Lung microvascular endothelial cell (primary cell): Measurements from ENCODE around the gene NOXA1. TPM values are rescaled to one million over a fixed set of nuclear protein-coding genes. Genes with fewer than 3 reads are reported as not detected.
A peak's percentile ranks its signal among the peaks of the same experiment; 100 is the strongest.
"Not testable (repeated sequence)": the region's sequence is repeated elsewhere in the genome, so short reads cannot be mapped to it uniquely, and the experiment has no call there.

Experiments
- DNase-seq, 2 donors: peaks; one replicate each; pipeline versions ENCODE4 v3.0.0 to v3.0.0-alpha.2; 2010; ENCODE audit warnings: low read depth in 2 of 2
- total RNA-seq: library from RNA; depleted of rRNA; stranded (reverse); fragments of >200 nt; gene quantifications from 2 replicates; pipeline ENCODE4 v1.2.1, GENCODE V29; 2014

NOXA1 gene, protein sequence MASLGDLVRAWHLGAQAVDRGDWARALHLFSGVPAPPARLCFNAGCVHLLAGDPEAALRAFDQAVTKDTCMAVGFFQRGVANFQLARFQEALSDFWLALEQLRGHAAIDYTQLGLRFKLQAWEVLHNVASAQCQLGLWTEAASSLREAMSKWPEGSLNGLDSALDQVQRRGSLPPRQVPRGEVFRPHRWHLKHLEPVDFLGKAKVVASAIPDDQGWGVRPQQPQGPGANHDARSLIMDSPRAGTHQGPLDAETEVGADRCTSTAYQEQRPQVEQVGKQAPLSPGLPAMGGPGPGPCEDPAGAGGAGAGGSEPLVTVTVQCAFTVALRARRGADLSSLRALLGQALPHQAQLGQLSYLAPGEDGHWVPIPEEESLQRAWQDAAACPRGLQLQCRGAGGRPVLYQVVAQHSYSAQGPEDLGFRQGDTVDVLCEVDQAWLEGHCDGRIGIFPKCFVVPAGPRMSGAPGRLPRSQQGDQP
- total RNA-seq, result 0.87 and 2.0 TPM in 2 replicates

DNA sequence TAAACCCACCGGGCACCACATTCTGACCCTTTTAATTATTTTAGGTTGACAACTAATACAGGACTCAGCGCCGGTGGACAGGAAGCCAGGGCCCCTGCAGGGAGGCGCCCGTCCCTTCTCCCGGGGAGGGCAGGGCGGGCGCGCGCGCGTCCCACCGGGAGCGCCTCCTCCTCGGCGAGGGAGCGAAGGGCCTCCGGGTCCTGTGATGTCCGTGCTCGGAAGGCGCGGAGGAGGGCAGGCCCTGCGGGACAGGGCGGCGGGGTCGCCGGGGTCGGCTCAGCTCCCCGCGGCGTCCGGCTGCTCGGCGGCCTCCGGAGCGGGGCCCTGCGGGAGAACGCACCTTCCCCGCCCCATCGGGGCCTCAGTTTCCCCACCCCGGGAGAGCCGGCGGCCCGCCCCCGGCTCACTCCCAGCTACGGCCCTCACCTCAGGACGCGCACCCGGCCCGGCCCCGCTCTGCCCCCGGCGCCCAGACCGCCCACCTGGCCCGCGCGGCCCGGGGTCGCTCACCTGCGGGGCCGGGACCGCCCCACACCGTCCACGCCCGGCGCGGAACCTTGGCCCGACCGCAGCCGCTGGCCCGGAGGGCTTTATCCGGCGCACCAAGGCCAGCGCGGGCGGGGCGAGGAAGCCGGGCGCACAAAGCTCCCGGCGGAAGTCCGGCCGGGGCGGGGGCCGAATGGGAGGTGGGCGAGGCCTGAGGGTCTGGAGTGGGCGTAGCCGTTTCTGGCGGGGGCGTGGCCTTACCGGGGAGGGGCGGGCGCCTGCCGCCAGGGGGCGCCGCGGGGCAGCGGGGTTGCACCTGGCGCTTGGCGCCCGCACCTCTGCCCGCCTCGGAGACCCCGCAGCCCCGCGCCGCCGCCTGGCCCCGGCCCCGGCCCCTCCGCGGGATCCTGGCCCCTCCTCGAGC lies at the start of gene NOXA1, which contains the start of gene EXD3:
NOXA1 (plus strand) TSS at position 790 of the 910 bp plus-strand sequence. CDS start 137 bp downstream, outside the sequence.
EXD3 (minus strand) TSS at position 559 of the 910 bp plus-strand sequence. CDS start 27,805 bp downstream, outside the sequence.
- peak; percentile 94 to 97 for DNase-seq

DNA sequence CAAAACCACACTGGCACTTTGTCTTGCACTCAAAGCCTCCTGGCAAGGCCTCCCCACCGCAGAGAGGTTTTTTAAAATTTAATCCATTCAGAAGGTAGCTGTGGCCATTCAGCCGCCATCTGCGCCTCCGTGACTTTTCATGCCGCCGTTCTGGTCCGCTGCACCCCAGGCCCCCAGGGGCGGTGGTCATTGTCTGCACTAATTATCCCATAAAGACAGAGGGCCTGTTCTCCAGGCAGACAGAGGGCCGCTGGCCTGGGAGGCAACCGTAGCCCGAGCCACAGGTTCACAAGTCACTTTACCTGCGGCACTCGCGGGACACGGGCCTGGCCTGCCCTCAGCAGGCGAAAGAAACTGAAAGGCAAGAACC lies 49.6 kb upstream of the NOXA1 start:
- no peak for DNase-seq

DNA sequence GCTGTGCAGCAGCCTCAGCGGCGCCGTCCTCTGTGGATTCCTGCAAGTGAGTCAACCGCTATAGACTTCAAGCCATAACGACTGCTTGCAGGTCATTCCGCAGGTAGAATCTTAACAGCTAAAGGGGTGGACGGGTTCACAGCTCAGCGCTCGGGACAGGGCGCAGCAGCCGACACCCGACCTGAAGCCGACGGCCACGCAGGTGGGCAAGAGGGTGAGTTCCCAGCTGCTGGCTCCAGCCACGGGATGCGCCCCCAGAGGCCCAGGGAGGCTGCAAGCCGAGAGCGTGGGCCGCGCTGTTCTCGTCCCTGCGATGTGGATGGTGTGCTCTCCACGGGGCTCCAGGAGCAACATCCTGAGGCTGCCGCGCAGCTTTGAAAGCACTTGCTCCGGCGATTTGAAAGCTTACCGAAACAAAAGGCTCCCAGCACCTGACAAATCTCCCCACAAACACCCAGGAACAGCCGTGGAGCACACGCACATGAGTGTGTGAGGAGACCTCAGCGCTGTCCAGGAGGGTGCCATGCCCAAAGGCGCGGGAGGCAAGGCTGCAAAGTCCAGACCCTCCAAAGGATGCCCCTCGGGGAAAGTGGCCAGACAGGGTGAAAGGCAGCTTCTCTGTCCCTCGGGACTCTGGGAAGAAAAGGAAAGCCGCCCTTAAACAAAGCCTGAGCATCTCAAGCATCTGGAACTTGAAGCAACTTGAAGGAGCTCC lies 48.9 kb upstream of the NOXA1 start:
- no peak for DNase-seq

DNA sequence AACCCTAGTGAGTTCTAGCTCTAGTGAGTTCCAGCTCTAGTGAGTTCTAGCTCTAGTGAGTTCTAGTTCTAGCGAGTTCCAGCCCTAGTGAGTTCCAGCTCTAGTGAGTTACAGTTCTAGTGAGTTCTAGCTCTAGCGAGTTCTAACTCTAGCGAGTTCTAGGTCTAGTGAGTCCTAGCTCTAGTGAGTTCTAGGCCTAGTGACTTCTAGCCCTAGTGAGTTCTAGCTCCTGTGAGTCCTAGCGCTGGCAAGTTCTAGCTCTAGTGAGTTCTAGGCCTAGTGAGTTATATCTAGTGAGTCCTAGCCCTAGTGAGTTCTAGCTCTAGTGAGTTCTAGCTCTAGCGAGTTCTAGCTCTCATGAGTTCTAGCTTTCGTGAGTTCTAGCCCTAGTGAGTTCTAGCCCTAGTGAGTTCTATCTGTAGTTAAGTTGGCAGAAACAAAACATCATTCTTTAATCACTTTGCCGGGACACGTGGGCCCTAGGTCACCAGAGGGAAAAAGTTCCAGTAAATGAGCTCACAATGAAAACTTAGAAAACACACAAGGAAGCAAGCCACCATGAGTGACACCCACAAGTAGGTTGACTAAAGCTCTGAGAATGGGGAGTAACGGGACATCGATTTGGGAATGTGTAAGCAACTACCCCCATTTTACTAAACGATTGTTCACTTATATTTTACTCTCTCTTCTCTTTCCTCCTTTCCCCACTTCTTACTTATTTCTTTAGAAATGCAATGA lies 47.7 kb upstream of the NOXA1 start:
- DNase-seq, result no peak

DNA sequence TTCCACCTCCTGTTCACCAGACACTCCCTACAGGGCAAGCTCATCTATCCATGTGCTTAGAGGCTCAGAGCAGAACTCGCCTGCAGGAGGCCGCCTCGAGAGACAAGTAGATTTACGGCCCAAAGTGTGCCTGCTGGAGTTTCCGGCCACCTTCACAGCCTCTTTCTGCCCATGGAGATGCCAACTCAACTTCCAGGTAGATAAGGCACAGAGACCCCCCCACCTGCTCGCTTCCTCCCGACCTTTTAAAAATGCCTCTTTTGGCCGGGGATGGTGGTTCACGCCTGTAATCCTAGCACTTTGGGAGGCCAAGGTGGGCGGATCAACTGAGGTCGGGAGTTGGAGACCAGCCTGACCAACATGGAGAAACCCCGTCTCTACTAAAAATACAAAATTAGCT lies 46.8 kb upstream of the NOXA1 start:
- DNase-seq, result no peak

DNA sequence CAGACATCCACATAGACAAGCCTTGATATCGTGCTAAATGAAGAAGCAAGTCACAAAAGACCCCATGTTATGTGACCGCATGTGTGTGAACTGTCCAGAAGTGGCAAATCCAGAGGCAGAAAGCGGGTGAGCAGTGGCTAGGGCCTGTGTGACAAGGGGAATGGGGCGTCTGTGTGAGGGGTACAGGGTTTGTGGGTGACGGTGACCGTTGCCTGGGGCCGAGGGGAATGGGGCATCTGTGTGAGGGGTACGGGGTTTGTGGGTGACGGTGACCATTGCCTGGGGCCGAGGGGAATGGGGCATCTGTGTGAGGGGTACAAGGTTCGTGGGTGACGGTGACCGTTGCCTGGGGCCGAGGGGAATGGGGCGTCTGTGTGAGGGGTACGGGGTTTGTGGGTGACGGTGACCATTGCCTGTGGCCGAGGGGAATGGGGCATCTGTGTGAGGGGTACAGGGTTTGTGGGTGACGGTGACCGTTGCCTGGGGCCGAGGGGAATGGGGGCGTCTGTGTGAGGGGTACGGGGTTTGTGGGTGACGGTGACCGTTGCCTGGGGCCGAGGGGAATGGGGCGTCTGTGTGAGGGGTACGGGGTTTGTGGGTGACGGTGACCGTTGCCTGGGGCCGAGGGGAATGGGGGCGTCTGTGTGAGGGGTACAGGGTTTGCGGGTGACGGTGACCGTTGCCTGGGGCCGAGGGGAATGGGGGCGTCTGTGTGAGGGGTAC lies 44.3 kb upstream of the NOXA1 start:
- not testable (repeated sequence) for DNase-seq

DNA sequence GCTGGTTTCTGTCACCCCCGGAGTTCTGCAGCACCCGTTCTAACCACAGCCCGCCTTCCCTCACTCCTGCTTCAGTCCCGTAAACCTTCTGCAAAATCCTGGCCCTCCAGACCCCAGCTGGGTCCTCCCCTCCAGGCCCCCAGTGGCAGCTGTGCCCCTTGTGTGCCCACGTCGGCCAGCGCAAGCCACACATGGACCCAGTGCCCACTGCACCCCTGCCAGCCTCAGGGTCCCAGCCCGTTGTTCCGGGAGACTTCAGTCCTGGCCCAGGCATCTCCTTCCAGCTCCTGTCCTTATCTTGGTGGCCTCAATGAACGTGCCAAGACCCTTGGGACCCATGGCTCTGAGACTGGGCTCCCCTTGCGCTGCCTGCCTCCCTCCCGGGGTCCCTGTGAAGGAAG lies 43.4 kb upstream of the NOXA1 start:
- no peak for DNase-seq

DNA sequence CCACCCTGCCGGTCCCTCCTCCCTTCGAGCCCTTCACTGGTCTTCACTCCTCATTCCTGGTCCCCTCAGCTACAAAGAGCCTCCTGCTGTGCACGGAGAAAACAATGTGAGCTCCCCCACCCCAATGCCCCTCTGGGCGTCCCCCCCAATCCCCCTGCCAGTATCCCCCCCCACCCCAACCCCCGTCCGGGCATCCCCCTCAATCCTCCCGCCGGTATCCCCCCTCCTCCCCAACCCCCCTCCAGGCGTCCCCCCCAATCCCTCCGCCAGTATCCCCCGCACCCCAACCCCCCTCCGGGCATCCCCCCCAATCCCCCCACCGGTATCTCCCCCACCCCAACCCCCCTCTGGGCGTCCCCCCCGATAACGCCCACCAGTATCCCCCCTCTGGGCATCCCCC lies 43.0 kb upstream of the NOXA1 start:
- DNase-seq, result no peak

DNA sequence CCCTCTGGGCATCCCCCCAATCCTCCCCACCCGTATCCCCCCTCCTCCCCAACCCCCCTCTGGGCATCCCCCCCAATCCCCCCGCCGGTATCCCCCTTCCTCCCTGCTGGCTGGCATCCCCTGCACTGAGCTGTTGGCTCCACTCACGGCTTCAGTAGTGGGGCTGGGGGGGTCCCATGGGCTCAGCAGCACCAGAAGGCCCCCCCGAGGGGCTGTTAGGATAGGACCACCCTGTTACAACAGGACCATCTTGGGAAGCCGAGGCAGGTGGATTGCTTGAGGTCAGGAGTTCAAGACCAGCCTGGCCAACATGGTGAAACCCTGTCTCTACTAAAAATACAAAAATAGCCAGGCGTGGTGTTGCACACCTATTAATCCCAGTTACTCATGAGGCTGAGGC lies 42.6 kb upstream of the NOXA1 start:
- DNase-seq, result no peak

DNA sequence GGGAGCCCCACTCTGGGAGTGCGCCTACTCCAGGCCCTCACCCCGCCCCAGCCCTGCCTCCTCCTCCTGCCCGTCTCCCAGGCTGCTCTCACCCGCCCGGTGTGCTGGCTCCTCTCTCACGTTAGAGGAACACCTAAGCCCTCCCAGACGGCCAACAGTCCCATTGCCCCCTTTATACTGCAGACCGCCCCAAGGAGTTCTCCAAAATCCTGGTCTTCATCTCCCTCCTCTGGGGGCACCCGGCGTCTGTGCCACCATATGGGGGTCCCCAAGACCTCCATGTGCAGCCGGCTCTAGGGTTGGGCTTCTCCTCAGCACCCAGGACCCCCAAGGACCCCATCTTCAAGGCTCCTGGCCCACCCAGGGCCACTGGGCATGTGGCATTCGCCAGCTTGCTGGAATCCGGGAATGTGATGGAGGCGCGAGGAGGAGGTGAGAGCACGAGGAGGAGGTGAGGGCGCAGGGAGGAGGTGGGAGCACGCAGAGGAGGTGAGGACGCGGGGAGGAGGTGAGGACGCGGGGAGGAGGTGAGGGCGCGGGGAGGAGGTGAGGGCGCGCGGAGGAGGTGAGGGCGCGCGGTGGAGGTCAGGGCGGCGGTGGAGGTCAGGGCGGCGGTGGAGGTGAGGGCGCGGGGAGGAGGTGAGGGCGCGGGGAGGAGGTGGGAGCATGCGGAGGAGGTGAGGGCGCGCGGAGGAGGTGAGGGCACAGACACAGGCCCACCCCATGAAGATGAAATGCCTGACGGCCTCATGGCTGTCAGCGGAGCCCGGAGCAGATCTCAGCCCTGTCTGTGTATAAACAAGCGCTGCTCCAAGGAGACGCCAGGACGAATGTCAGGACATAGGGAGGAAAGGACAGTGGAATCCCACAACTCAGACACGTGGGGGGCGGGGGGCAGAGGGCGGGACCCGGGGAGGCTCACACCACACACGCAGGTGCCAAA lies 41.4 kb upstream of the NOXA1 start:
- DNase-seq, result no peak

DNA sequence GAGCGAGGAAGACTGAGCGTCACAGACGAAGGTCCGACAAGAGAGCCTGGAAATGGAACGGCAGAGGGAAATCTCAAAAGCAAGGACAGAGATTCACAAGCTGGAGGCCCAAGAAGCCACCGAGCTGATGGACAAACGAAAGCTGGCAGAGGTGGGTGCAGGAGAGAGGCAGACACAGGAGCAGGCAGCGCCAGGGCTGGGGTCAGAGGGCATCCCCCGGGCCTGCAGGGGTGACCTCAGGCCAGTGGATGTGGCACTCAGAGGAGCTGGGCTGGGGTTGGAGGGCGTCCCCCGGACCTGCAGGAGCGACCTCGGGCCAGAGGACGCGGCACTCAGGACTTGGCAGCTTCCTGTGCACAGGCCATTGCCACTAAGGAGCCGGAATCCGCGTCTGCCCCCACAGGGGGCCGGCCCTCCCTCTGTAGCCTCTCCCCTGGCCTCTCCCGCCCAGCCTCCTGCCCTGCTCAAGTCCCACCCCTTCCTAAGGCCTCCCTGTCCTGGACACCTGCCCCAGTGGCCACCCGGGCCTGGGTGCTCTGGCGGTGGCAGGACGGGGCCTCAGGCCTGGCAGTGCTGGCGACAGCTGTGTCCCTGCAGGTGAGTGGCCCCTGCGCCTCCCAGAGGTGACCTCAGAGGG lies 40.6 kb upstream of the NOXA1 start:
- no peak for DNase-seq

DNA sequence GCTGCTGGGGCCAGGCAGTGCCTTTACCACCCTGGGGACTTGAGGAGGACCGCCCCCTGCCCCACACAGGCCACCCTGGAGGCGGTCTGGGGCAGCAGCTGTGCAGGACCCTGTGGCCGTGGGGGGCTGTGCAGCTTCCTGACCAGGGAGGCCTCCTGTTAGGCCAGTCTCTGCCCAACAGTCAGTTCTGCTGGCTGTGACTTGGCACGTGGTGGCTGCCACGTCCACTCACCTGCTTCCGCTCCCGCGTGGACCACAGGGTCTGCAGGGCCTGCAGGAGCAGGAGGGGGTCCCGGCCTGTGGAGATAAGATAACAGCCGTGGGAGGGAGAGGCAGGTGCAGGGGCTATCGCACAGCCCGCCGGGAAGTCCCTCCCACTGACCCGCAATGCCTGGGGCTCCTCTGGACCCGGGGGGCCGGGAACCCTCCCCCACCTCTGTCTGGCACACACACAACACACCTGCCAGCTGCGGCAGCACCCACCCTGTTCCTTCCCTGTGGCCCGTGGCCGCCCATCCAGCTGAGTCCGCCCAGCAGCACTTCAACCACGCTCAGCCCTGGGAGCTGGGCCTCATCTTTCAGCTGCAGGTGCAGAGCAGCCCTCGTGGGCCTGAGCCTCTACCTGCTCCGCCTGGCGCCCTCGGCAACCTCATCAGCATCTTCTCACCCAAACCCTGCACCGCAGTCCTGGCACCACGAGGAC lies 40.0 kb upstream of the NOXA1 start:
- DNase-seq, result no peak

DNA sequence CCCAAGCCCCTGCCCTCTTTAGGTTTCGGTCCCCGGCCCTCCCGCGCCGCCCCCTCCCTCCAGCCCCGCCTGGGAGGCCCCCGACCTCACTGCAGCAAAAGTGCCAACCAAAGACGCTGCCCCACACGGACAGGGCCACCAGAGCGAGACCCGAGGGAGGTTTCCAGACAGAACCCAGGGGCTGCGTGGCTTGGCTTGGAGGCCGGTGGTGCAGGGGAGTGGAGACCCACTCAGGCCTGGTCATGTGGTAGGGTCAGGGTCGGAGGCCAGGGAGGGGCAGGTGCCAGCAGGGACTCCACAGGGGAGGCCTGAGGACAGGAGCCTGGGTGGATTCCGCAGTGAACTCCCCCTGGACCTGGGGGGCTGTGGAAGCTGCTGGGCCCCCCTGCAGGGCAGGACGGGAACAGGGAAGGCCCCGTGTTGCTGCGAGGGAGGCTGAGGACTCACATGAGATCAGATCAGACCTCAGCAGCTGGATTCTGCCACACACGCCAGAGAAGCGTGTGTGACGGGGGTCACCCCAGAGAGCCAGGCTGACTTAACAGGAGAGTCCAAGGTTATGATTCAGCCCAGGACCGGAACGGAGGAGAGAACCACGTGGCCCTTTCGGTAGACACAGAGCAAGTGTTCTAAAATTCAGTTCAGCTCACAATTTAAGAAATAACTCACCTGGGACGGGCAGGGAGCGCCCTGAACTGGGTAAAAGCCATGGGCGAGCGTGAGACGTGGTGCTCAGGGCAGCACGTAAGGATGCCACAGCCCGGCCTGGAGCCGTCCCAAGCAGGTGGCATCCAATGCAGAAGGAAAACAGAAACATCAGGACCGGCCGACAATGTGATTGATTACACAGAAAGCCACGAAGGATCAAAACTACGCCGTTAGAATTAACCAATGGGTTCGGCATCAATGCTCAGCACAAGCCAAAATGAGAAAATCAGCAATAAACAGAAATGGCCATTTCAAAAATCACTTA lies 39.1 kb upstream of the NOXA1 start:
- DNase-seq, result no peak

DNA sequence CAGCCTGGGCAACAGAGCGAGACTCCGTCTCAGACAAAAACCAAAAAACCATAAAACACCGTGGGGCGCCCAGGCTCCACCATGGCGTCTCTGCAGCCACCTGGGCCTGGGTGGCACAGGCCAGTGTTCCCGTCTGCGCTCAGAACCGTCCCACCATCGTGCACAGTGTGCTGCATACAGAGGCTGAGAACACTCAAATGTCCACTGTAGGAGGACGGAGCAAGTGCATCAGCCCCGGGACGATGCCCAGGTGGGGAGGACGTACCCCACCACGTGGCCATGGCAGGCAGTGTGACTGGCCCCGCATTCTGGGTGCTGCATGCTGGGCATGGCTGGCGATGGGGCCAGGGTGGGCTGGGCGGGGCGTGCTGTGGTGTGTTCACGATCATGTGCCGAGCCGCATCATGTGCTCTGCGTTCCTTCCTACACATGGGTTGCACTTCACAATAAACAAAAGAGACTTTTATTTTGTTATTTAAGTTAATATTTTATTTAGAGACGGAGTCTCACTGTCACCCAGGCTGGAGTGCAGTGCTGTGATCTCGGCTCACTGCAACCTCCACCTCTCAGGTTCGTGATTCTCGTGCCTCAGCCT lies 38.0 kb upstream of the NOXA1 start:
- DNase-seq, result no peak

DNA sequence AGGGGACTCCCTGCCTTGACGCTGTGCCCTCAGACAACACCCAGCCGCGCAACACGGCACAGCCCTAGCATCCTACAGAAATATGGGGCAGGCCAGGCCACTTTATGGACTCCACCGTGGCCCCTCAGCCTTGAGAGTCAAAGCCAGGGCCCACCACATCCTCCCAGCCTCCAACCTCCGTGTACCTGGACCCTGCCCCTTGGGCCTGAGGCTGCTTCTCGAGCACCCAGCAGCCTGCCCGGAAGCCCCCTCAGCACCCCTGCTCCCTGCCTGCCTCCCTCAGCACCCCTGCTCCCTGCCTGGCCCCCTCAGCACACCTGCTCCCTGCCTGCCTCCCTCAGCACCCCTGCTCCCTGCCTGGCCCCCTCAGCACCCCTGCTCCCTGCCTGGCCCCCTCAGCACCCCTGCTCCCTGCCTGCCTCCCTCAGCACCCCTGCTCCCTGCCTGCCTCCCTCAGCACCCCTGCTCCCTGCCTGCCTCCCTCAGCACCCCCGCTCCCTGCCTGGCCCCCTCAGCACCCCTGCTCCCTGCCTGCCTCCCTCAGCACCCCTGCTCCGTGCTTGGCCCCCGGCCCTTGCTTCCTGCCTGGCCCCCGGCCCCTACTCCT lies 36.6 kb upstream of the NOXA1 start:
- DNase-seq, result not testable (repeated sequence)
